ENCODE data around the gene ARHGEF6. TPM values are rescaled to one million over a fixed set of nuclear protein-coding genes. Genes with fewer than 3 reads are reported as not detected.

Gene ARHGEF6
- total RNA-seq, 1 experiment from 2014 or later = 17.8 TPM

GRCh38 chrX:136636121-136636520 lies 144.6 kb downstream of the ARHGEF6 start:
- no peak for DNase-seq (ENCODE audit: low read depth)
- in situ Hi-C loops (cut with HindIII; ENCODE audit: low pct_unique_long_range_greater_than_20kb, low sequenced_read_pairs) = no loop called here

- in situ Hi-C loops (cut with HindIII; ENCODE audit: low pct_unique_long_range_greater_than_20kb, low sequenced_read_pairs) = no loop called here
- no peak for DNase-seq (ENCODE audit: low read depth)
Measured at GRCh38 chrX:136635235-136635634, 145.5 kb downstream of the ARHGEF6 start.

GRCh38 chrX:136630881-136631280 lies 149.9 kb downstream of the ARHGEF6 start:
- in situ Hi-C loops (cut with HindIII; ENCODE audit: low pct_unique_long_range_greater_than_20kb, low sequenced_read_pairs) = no loop called here
- DNase-seq (ENCODE audit: low read depth) = no peak

GRCh38 chrX:136629084-136629750 lies 151.5 kb downstream of the ARHGEF6 start:
- DNase-seq (ENCODE audit: low read depth) = no peak
- in situ Hi-C loops (cut with HindIII; ENCODE audit: low pct_unique_long_range_greater_than_20kb, low sequenced_read_pairs) = no loop called here

- in situ Hi-C loops (cut with HindIII; ENCODE audit: low pct_unique_long_range_greater_than_20kb, low sequenced_read_pairs) = no loop called here
- DNase-seq (ENCODE audit: low read depth) = no peak
Measured at GRCh38 chrX:136627409-136627808, 153.3 kb downstream of the ARHGEF6 start.

- no peak for DNase-seq (ENCODE audit: low read depth)
- in situ Hi-C loops (cut with HindIII; ENCODE audit: low pct_unique_long_range_greater_than_20kb, low sequenced_read_pairs) = no loop called here
Measured at GRCh38 chrX:136626891-136627290, 153.8 kb downstream of the ARHGEF6 start.

- in situ Hi-C loops (cut with HindIII; ENCODE audit: low pct_unique_long_range_greater_than_20kb, low sequenced_read_pairs) = no loop called here
- DNase-seq (ENCODE audit: low read depth) = no peak
Measured at GRCh38 chrX:136626237-136626636, 154.5 kb downstream of the ARHGEF6 start.

GRCh38 chrX:136625246-136625645 lies 155.5 kb downstream of the ARHGEF6 start:
- no peak for DNase-seq (ENCODE audit: low read depth)
- in situ Hi-C loops (cut with HindIII; ENCODE audit: low pct_unique_long_range_greater_than_20kb, low sequenced_read_pairs) = no loop called here

GRCh38 chrX:136623396-136623795 lies 157.3 kb downstream of the ARHGEF6 start:
- no peak for DNase-seq (ENCODE audit: low read depth)
- in situ Hi-C loops (cut with HindIII; ENCODE audit: low pct_unique_long_range_greater_than_20kb, low sequenced_read_pairs) = no loop called here

- no peak for DNase-seq (ENCODE audit: low read depth)
- in situ Hi-C loops (cut with HindIII; ENCODE audit: low pct_unique_long_range_greater_than_20kb, low sequenced_read_pairs) = no loop called here
Measured at GRCh38 chrX:136622568-136622967, 158.2 kb downstream of the ARHGEF6 start.

GRCh38 chrX:136620780-136621179 lies 160.0 kb downstream of the ARHGEF6 start:
- in situ Hi-C loops (cut with HindIII; ENCODE audit: low pct_unique_long_range_greater_than_20kb, low sequenced_read_pairs) = no loop called here
- no peak for DNase-seq (ENCODE audit: low read depth)

GRCh38 chrX:136619899-136620505 lies 160.7 kb downstream of the ARHGEF6 start:
- in situ Hi-C loops (cut with HindIII; ENCODE audit: low pct_unique_long_range_greater_than_20kb, low sequenced_read_pairs) = no loop called here
- DNase-seq (ENCODE audit: low read depth) = no peak

- in situ Hi-C loops (cut with HindIII; ENCODE audit: low pct_unique_long_range_greater_than_20kb, low sequenced_read_pairs) = no loop called here
- DNase-seq (ENCODE audit: low read depth) = no peak
Measured at GRCh38 chrX:136616987-136617685, 163.6 kb downstream of the ARHGEF6 start.

Other genes starting within 250 kb of the ARHGEF6 start
- gene VGLL1, start 248.7 kb downstream of the ARHGEF6 start, total RNA-seq (2014; rRNA removed; shearing (Covaris generic); ENCODE audit: low replicate concordance) = not detected in 2 replicates
- gene CD40LG, start 132.8 kb downstream of the ARHGEF6 start, total RNA-seq (2014; rRNA removed; shearing (Covaris generic); ENCODE audit: low replicate concordance) = not detected in 2 replicates
- 364 and 438 TPM in 2 replicates for gene RBMX, start 99.8 kb upstream of the ARHGEF6 start, total RNA-seq (2014; rRNA removed; shearing (Covaris generic); ENCODE audit: low replicate concordance)

All from Caki2 (cell line).